HepG2 (cell line): Measurements from ENCODE around the gene GPD1. TPM values are rescaled to one million over a fixed set of nuclear protein-coding genes. Genes with fewer than 3 reads are reported as not detected.

Source experiments
- ATAC-seq: fragments of 200-7000 bp; cut with Tn5 transposase; 3 replicates; pipeline ENCODE4 v1.9.1; 2020; ENCODE audit warnings: mild to moderate bottlenecking, moderate library complexity
- BruUV-seq: library from RNA; stranded (reverse); fragments of 400-500 nt; replicated peaks from 2 replicates; lab custom pipeline; 2021; lab: Mats Ljungman, UMichigan
- CTCF ChIA-PET: fragments of 300-600 bp; formaldehyde crosslinking; extraction: SDS; loops from one replicate; lab custom pipeline; 2021; ENCODE audit warnings: low total read pairs, inconsistent platforms, low intra/inter-chr PET ratio; lab: Yijun Ruan, JAX
- POLR2A ChIA-PET: fragments of 350-600 bp; sonication (Branson Sonifier 250); formaldehyde crosslinking; loops from one replicate; lab custom pipeline; 2020; ENCODE audit warnings: antibody characterized with exemption, inconsistent platforms; lab: Yijun Ruan, JAX
- DNase-seq: peaks from one replicate; pipeline ENCODE4 v3.0.0-alpha.2; 2015; ENCODE audit warnings: low spot score
- FAIRE-seq: peaks from 3 replicates; lab custom pipeline; 2011; peaks lifted over from hg19 to GRCh38; lab: Jason Lieb, UNC
- H2AFZ ChIP-seq: one replicate; pipeline ENCODE4 v1.6.1; 2011; ENCODE audit warnings: low read length, inconsistent platforms
- H3K27ac ChIP-seq: fragments of 300-600 bp; 3 replicates; pipeline ENCODE4 v1.8.0; 2011; ENCODE audit warnings: mixed run types, mild to moderate bottlenecking, mixed read lengths, low read length, inconsistent platforms; ENCODE audit not compliant: insufficient read depth; ENCODE audit errors: extremely low read length
- H3K27me3 ChIP-seq, 2 experiments: fragments of 200-600 bp in 1 of 2; 2 replicates in 1 of 2; 3 replicates in 1 of 2; pipeline versions ENCODE4 v1.6.0 to v1.8.0; 2011; ENCODE audit warnings: low read length in 2 of 2, mild to moderate bottlenecking in 2 of 2, moderate library complexity in 2 of 2, inconsistent platforms in 1 of 2; ENCODE audit not compliant: insufficient read depth in 2 of 2, control insufficient read depth in 1 of 2
- H3K36me3 ChIP-seq, 2 experiments: fragments of 200-600 bp in 1 of 2; replicated peaks in 1 of 2; 2 replicates in 1 of 2; 3 replicates in 1 of 2; pipeline versions ENCODE4 v1.5.1 to v1.8.0; 2011; ENCODE audit warnings: low read length in 2 of 2, inconsistent platforms in 1 of 2; ENCODE audit not compliant: insufficient read depth in 2 of 2, control insufficient read depth in 1 of 2
- H3K4me1 ChIP-seq: 2 replicates; pipeline ENCODE4 v1.5.1; 2012; ENCODE audit warnings: low read length, inconsistent platforms; ENCODE audit not compliant: insufficient read depth
- H3K4me2 ChIP-seq: 2 replicates; pipeline ENCODE4 v1.6.0; 2011; ENCODE audit warnings: low read depth, low read length, inconsistent platforms
- H3K4me3 ChIP-seq, 3 experiments: fragments of 200-600 bp in 1 of 3; sonication (generic), shearing (Covaris generic) in 1 of 3; replicated peaks in 1 of 3; 2 replicates each; pipeline ENCODE4 v1.5.1; 2011 to 2016; ENCODE audit warnings: low read length in 3 of 3, inconsistent platforms in 2 of 3, low read depth in 2 of 3, mild to moderate bottlenecking in 2 of 3, control low read depth in 1 of 3, mixed read lengths in 1 of 3; ENCODE audit not compliant: insufficient read depth in 1 of 3
- H3K79me2 ChIP-seq: one replicate; pipeline ENCODE4 v1.6.1; 2011; ENCODE audit warnings: low read length, inconsistent platforms; ENCODE audit not compliant: insufficient read depth
- H3K9ac ChIP-seq: 2 replicates; pipeline ENCODE4 v1.6.0; 2011; ENCODE audit warnings: mild to moderate bottlenecking, low read depth, low read length, inconsistent platforms; ENCODE audit not compliant: insufficient read depth
- H3K9me3 ChIP-seq: 2 replicates; pipeline ENCODE4 v1.5.1; 2012; ENCODE audit warnings: mild to moderate bottlenecking, low read length
- H4K20me1 ChIP-seq: 2 replicates; pipeline ENCODE4 v1.6.0; 2011; ENCODE audit warnings: inconsistent platforms, mild to moderate bottlenecking, low read length, moderate library complexity; ENCODE audit not compliant: insufficient read depth
- CAMTA2 ChIP-seq: sonication (generic); formaldehyde crosslinking; IDR thresholded peaks from 2 replicates; pipeline ENCODE4 v1.4.0; 2020; ENCODE audit warnings: mild to moderate bottlenecking, missing genetic modification reagents, borderline replicate concordance
- CHD4 ChIP-seq: fragments of 200-600 bp; sonication (generic); IDR thresholded peaks from 2 replicates; pipeline ENCODE4 v1.7.0; 2017; ENCODE audit warnings: mild to moderate bottlenecking, low read length, borderline replicate concordance
- DPF2 ChIP-seq: sonication (generic); formaldehyde crosslinking; IDR thresholded peaks from 2 replicates; pipeline ENCODE4 v1.4.0; 2020; ENCODE audit warnings: mild to moderate bottlenecking, low read depth, missing genetic modification reagents, borderline replicate concordance
- EED ChIP-seq: sonication (generic); formaldehyde crosslinking; IDR thresholded peaks from 2 replicates; pipeline ENCODE4 v1.5.0; 2020; ENCODE audit warnings: mild to moderate bottlenecking, missing genetic modification reagents
- GLMP ChIP-seq: sonication (generic); formaldehyde crosslinking; IDR thresholded peaks from 2 replicates; pipeline ENCODE4 v1.9.0; 2021; ENCODE audit warnings: missing genetic modification reagents, mild to moderate bottlenecking, borderline replicate concordance
- MED1 ChIP-seq: sonication (generic); formaldehyde crosslinking; IDR thresholded peaks from 2 replicates; pipeline ENCODE4 v1.4.0; 2020; ENCODE audit warnings: missing genetic modification reagents
- NR1H2 ChIP-seq: sonication (generic); formaldehyde crosslinking; IDR thresholded peaks from 2 replicates; pipeline ENCODE4 v1.8.1; 2022; ENCODE audit warnings: low read depth, missing genetic modification reagents, borderline replicate concordance
- SP2 ChIP-seq: sonication (generic); formaldehyde crosslinking; IDR thresholded peaks from 2 replicates; pipeline ENCODE4 v1.5.1; 2020; ENCODE audit warnings: mild to moderate bottlenecking, missing genetic modification reagents
- TBP ChIP-seq: sonication (generic); formaldehyde crosslinking; IDR thresholded peaks from 2 replicates; pipeline ENCODE4 v1.5.0; 2020; ENCODE audit warnings: missing genetic modification reagents
- TCF12 ChIP-seq, 2 experiments: fragments of 450-650 bp in 1 of 2; sonication (generic) in 1 of 2; formaldehyde crosslinking in 1 of 2; IDR thresholded peaks; 2 replicates each; pipeline versions ENCODE4 v1.6.1 to v1.8.0; 2017 to 2022; ENCODE audit warnings: antibody characterized with exemption in 1 of 2, mild to moderate bottlenecking in 1 of 2, missing genetic modification reagents in 1 of 2, moderate library complexity in 1 of 2
- UBTF ChIP-seq: sonication (generic); formaldehyde crosslinking; IDR thresholded peaks from 2 replicates; pipeline ENCODE4 v1.4.0; 2020; ENCODE audit warnings: mild to moderate bottlenecking, missing genetic modification reagents
- ZBTB4 ChIP-seq: sonication (generic); formaldehyde crosslinking; IDR thresholded peaks from 2 replicates; pipeline ENCODE4 v1.4.0; 2020; ENCODE audit warnings: missing genetic modification reagents, mild to moderate bottlenecking, borderline replicate concordance
- ZNF660 ChIP-seq: sonication (generic); formaldehyde crosslinking; IDR thresholded peaks from 2 replicates; pipeline ENCODE4 v1.5.1; 2020; ENCODE audit warnings: mild to moderate bottlenecking, low read depth, missing genetic modification reagents, borderline replicate concordance
- WGBS: methylation state at CpG from one replicate; pipeline ENCODE4 v1.1.6; 2017; ENCODE audit warnings: low lambda C conversion rate; 5-methylcytosine and 5-hydroxymethylcytosine counted together
- in situ Hi-C: cut with HindIII; loops from 2 replicates; pipeline ENCODE4 v1.10.0; 2017; ENCODE audit warnings: low pct_unique_long_range_greater_than_20kb; ENCODE audit not compliant: extremely low pct_ligation_motif_present
- intact Hi-C: fragments of 100-400 bp; cut with micrococcal nuclease; formaldehyde crosslinking; loops from one replicate; pipeline ENCODE4 v1.10.0; 2022; ENCODE audit not compliant: unreplicated experiment
- polyA plus RNA-seq, 8 experiments: library from polyadenylated mRNA; depleted of rRNA in 3 of 8; stranded (reverse) in 7 of 8; unstranded in 1 of 8; fragments of >200 nt; fragmentation: Illumina TruSeq in 4 of 8; extraction: Trizol in 4 of 8; gene quantifications; 2 replicates each; pipeline versions ENCODE4 v1.2.1 to v1.2.3, GENCODE V29; 2011 to 2016; ENCODE audit warnings: low read depth in 4 of 8, missing spikeins in 1 of 8, mixed read lengths in 1 of 8; ENCODE audit not compliant: insufficient read depth in 1 of 8
- total RNA-seq, 5 experiments: library from RNA; depleted of rRNA; stranded (reverse); fragments of >200 nt; fragmentation: Illumina TruSeq; extraction: Trizol; gene quantifications; 2 replicates each; pipeline ENCODE4 v1.2.3, GENCODE V29; 2016; ENCODE audit warnings: low read depth in 1 of 5

The GPD1 gene
- total and polyA plus RNA-seq, 2 of the 13 experiments (the other 11 are each of a cell fraction or from before 2014, with no cell fraction given), result 3.7 to 30.6 TPM

- WGBS, result 100% methylated on average over 3 of the region's 3 CpGs
- TF ChIP-seq TBP (CRISPR knock-in tag) (no peak), CHD4 (no peak), UBTF (CRISPR knock-in tag) (no peak), ZBTB4 (no peak), GLMP (no peak), DPF2 (no peak), MED1 (no peak), TCF12 (IDR thresholded peaks at IDR 0.05) (no peak), TCF12 (CRISPR knock-in tag; IDR thresholded peaks at IDR 0.05) (no peak), CAMTA2 (CRISPR knock-in tag) (no peak), EED (CRISPR knock-in tag) (no peak), NR1H2 (CRISPR knock-in tag) (no peak), SP2 (no peak), ZNF660 (CRISPR knock-in tag) (no peak)
- Histone ChIP-seq H3K27me3 (no peaks in the 10 kb centered on the region), H4K20me1 (no peaks in the 10 kb centered on the region), H3K9me3 (no peaks in the 10 kb centered on the region), H3K4me1 (no peaks in the 10 kb centered on the region), H3K79me2 (peaks cover 4% of the 10 kb centered on the region), H3K4me3 (no peak overlapping the region), H2AFZ (no peak overlapping the region), H3K9ac (no peak overlapping the region), H3K27ac (no peak overlapping the region), H3K36me3 (peaks cover 3 to 28% of the 10 kb centered on the region in 2 experiments; a peak in 4 of 5 replicates), H3K4me2 (no peak overlapping the region)
- no TSS peak for BruUV-seq
- intact Hi-C loops (no loop called here), in situ Hi-C loops (no loop called here)
- CTCF ChIA-PET, result no interaction called here
- DNase-seq, result no peak
- POLR2A ChIA-PET, result interaction anchor here (0.9 to 1.6 kb wide), 3 partner anchors 9 to 36 kb away, joined by 4 to 6 read pairs (median 4); partner anchors contain the start of gene COX14
- no peak for ATAC-seq
- no peak for FAIRE-seq
Measured at GRCh38 chr12:50120521-50120920, 16.7 kb downstream of the GPD1 start.
